ENCODE results near the gene RXFP4. TPM values are rescaled to one million over a fixed set of nuclear protein-coding genes. Genes with fewer than 3 reads are reported as not detected.

The RXFP4 gene
- total and polyA plus RNA-seq, 9 of the 15 experiments (the other 6 are each of a cell fraction or from before 2014, with no cell fraction given): 0.64 TPM; not detected in 8

- TF ChIP-seq JUNB (CRISPR knock-in tag; conservative IDR thresholded peaks at IDR 0.05) (no peak), MYNN (IDR thresholded peaks at IDR 0.05) (peak; percentile 74; the same call in 1 of the 2 replicates), MYNN (CRISPR knock-in tag; IDR thresholded peaks at IDR 0.05) (no peak), HMG20B (CRISPR knock-in tag; IDR thresholded peaks at IDR 0.05) (no peak), TFAP4 (CRISPR knock-in tag; IDR thresholded peaks at IDR 0.05; ENCODE audit: borderline replicate concordance) (0 out of 2 replicates have a peak, but pooled peaks have one; percentile 5), GABPB1 (CRISPR knock-in tag; IDR thresholded peaks at IDR 0.05) (no peak), MIER1 (IDR thresholded peaks at IDR 0.05; ENCODE audit: low read depth) (no peak), ZKSCAN8 (CRISPR knock-in tag; IDR thresholded peaks at IDR 0.05) (no peak), HMGN3 (IDR thresholded peaks at IDR 0.05; ENCODE audit: borderline replicate concordance, extremely low read depth, insufficient read length, low read depth, low read length) (no peak), DACH1 (IDR thresholded peaks at IDR 0.05; ENCODE audit: partially characterized antibody) (no peak), ERF (CRISPR knock-in tag; IDR thresholded peaks at IDR 0.05) (no peak), MED1 (CRISPR knock-in tag; IDR thresholded peaks at IDR 0.05; ENCODE audit: borderline replicate concordance) (no peak), ZNF124 (CRISPR knock-in tag; IDR thresholded peaks at IDR 0.05) (no peak), ASH1L (IDR thresholded peaks at IDR 0.05; ENCODE audit: borderline replicate concordance, low read depth, partially characterized antibody) (no peak)
Measured at GRCh38 chr1:155977690-155978324, 36.4 kb downstream of the RXFP4 start (continued).
